A549 (cell line): ENCODE results near the gene INCA1. TPM values are rescaled to one million over a fixed set of nuclear protein-coding genes. Genes with fewer than 3 reads are reported as not detected.

Experiments
- ATAC-seq, 2 experiments: fragments of 200-7000 bp in 1 of 2; fragments of >200 bp in 1 of 2; cut with Nextera tagmentation in 1 of 2; cut with Tn5 transposase in 1 of 2; 3 replicates each; pipeline versions ENCODE4 v1.8.0 to v1.9.1; 2018 to 2020; ENCODE audit warnings: mild to moderate bottlenecking in 1 of 2, moderate library complexity in 1 of 2
- CTCF ChIA-PET: fragments of 300-600 bp; sonication (Branson Sonifier 250); formaldehyde crosslinking; extraction: SDS; loops from one replicate; lab custom pipeline; 2021; ENCODE audit warnings: antibody characterized with exemption, inconsistent platforms; lab: Yijun Ruan, JAX
- POLR2A ChIA-PET: fragments of 350-600 bp; formaldehyde crosslinking; extraction: SDS; loops from one replicate; lab custom pipeline; 2021; ENCODE audit warnings: antibody characterized with exemption, inconsistent platforms; lab: Yijun Ruan, JAX
- DNase-seq, 2 experiments: peaks; one replicate each; pipeline versions ENCODE4 v3.0.0 to v3.0.0-alpha.2; 2011 to 2016; ENCODE audit warnings: low read depth in 1 of 2, low spot score in 1 of 2
- FAIRE-seq: peaks from 2 replicates; lab custom pipeline; 2011; peaks lifted over from hg19 to GRCh38; lab: Jason Lieb, UNC
- H3K27ac ChIP-seq, 2 experiments: fragments of >200 bp; sonication (Bioruptor Twin); formaldehyde crosslinking; 3 replicates each; pipeline ENCODE4 v1.5.1; 2016 to 2017
- H3K4me1 ChIP-seq: fragments of >200 bp; sonication (Bioruptor Twin); formaldehyde crosslinking; 3 replicates; pipeline ENCODE4 v1.6.1; 2016
- H3K4me2 ChIP-seq: fragments of >200 bp; sonication (Bioruptor Twin); formaldehyde crosslinking; 3 replicates; pipeline ENCODE4 v1.6.1; 2016
- H3K4me3 ChIP-seq: fragments of >200 bp; sonication (Bioruptor Twin); formaldehyde crosslinking; 3 replicates; pipeline ENCODE4 v1.5.1; 2016
- H3K9me3 ChIP-seq: fragments of >200 bp; sonication (Bioruptor Twin); formaldehyde crosslinking; 3 replicates; pipeline ENCODE4 v1.6.1; 2016
- CBX8 ChIP-seq: fragments of 200-600 bp; sonication (generic); IDR thresholded peaks from 2 replicates; pipeline ENCODE4 v1.6.1; 2016
- EHMT2 ChIP-seq: fragments of 200-600 bp; sonication (generic); IDR thresholded peaks from 2 replicates; pipeline ENCODE4 v1.6.1; 2016; ENCODE audit warnings: antibody characterized with exemption, low read depth, mild to moderate bottlenecking, moderate library complexity
- ESRRA ChIP-seq: fragments of 150-350 bp; IDR thresholded peaks from 2 replicates; pipeline ENCODE4 v1.6.1; 2014; ENCODE audit warnings: mild to moderate bottlenecking, low read length, borderline replicate concordance
- HES2 ChIP-seq: fragments of >200 bp; sonication (Bioruptor Twin); formaldehyde crosslinking; IDR thresholded peaks from 2 replicates; pipeline ENCODE4 v1.6.1; 2016
- HEYL ChIP-seq: fragments of 250-450 bp; sonication (Bioruptor Pico); IDR thresholded peaks from 2 replicates; pipeline ENCODE4 v1.8.0; 2021; ENCODE audit warnings: mild to moderate bottlenecking, moderate library complexity
- HOXB5 ChIP-seq: fragments of 250-450 bp; sonication (Bioruptor Pico); IDR thresholded peaks from 2 replicates; pipeline ENCODE4 v1.5.0; 2020; ENCODE audit warnings: mild to moderate bottlenecking, moderate library complexity
- JUN ChIP-seq, 2 experiments: fragments of >200 bp; sonication (Bioruptor Twin); formaldehyde crosslinking; IDR thresholded peaks; 2 replicates in 1 of 2; 3 replicates in 1 of 2; pipeline ENCODE4 v1.6.1; 2016 to 2017
- JUNB ChIP-seq: fragments of >200 bp; sonication (Bioruptor Twin); formaldehyde crosslinking; IDR thresholded peaks from 2 replicates; pipeline ENCODE4 v1.6.1; 2016
- MYC ChIP-seq: IDR thresholded peaks from 2 replicates; pipeline ENCODE4 v1.6.1; 2012; ENCODE audit warnings: mild to moderate bottlenecking, inconsistent platforms, low read length, improper control_type of control experiment, borderline replicate concordance
- NFE2L2 ChIP-seq: fragments of 150-350 bp; conservative IDR thresholded peaks from 2 replicates; pipeline ENCODE4 v1.6.1; 2014; ENCODE audit warnings: low read length
- NR3C1 ChIP-seq: fragments of >200 bp; sonication (Bioruptor Twin); formaldehyde crosslinking; IDR thresholded peaks from 3 replicates; pipeline ENCODE4 v1.6.1; 2017
- POLR2AphosphoS2 ChIP-seq: conservative IDR thresholded peaks from 2 replicates; pipeline ENCODE4 v1.6.1; 2012; ENCODE audit warnings: low read length, improper control_type of control experiment, inconsistent platforms
- RAD21 ChIP-seq, 2 experiments: fragments of >200 bp in 1 of 2; sonication (Bioruptor Twin) in 1 of 2; formaldehyde crosslinking in 1 of 2; IDR thresholded peaks in 1 of 2; conservative IDR thresholded peaks in 1 of 2; 2 replicates in 1 of 2; 3 replicates in 1 of 2; pipeline ENCODE4 v1.6.1; 2012 to 2018; ENCODE audit warnings: inconsistent platforms in 1 of 2
- REST ChIP-seq: fragments of 200-600 bp; sonication (generic); IDR thresholded peaks from 2 replicates; pipeline ENCODE4 v1.6.1; 2016; ENCODE audit warnings: antibody characterized with exemption, mild to moderate bottlenecking, moderate library complexity
- USF2 ChIP-seq: fragments of 450-650 bp; IDR thresholded peaks from 2 replicates; pipeline ENCODE4 v1.6.1; 2014; ENCODE audit warnings: antibody characterized with exemption
- ZFP36 ChIP-seq: fragments of 450-650 bp; IDR thresholded peaks from 2 replicates; pipeline ENCODE4 v1.6.1; 2014; ENCODE audit warnings: borderline replicate concordance; ENCODE audit not compliant: partially characterized antibody
- ZNF302 ChIP-seq: fragments of 250-450 bp; sonication (Bioruptor Pico); IDR thresholded peaks from 2 replicates; pipeline ENCODE4 v1.9.0; 2021; ENCODE audit warnings: inconsistent platforms, mild to moderate bottlenecking, moderate library complexity
- ZSCAN20 ChIP-seq: fragments of 250-450 bp; sonication (Bioruptor Pico); IDR thresholded peaks from 2 replicates; pipeline ENCODE4 v1.8.0; 2022; ENCODE audit warnings: mild to moderate bottlenecking, moderate library complexity
- WGBS: methylation state at CpG from one replicate; pipeline ENCODE4 v1.1.6; 2017; ENCODE audit errors: missing lambda C conversion rate; 5-methylcytosine and 5-hydroxymethylcytosine counted together
- polyA plus RNA-seq, 4 experiments: library from polyadenylated mRNA; depleted of rRNA in 3 of 4; stranded (reverse); fragments of >200 nt; fragmentation: RNase III in 1 of 4; extraction: RNeasy Plus Mini Kit Qiagen cat#74134 plus additional on column Dnase treatment in 1 of 4; gene quantifications; 2 replicates in 3 of 4; 3 replicates in 1 of 4; pipeline ENCODE4 v1.2.3, GENCODE V29; 2011 to 2017

The INCA1 gene
- polyA plus RNA-seq, 2 of the 4 experiments (the other 2 are of a cell fraction), result 0.66 to 1.1 TPM

- Histone ChIP-seq H3K4me1 (peaks cover 15% of the 10 kb centered on the region), H3K4me3 (no peak overlapping the region), H3K9me3 (no peaks in the 10 kb centered on the region), H3K4me2 (no peak overlapping the region), H3K27ac (no peak overlapping the region)
- ChIA-PET POLR2A (interaction anchor here (1.9 kb wide), 1 partner anchor 32 kb away, joined by 10 read pairs; the partner anchor contains the start of genes RNF167 and SLC25A11), CTCF (interaction anchor here (0.9 to 11.2 kb wide), 5 partner anchors 8 to 91 kb away, joined by 3 to 148 read pairs (median 34); partner anchors contain the start of gene CAMTA2)
- ATAC-seq, result no peak
- FAIRE-seq, result no peak
- WGBS, result 80% methylated on average over 6 of the region's 6 CpGs
- no peak for TF ChIP-seq HOXB5 (CRISPR knock-in tag)
- TF ChIP-seq JUN (IDR thresholded peaks at IDR 0.05), result 0 out of 5 replicates have a peak, but pooled peaks of 1 of the 2 experiments have one; percentile 10
- no peak for DNase-seq
Observed at GRCh38 chr17:4971826-4972225, 25.5 kb downstream of the INCA1 start.

GRCh38 chr17:4970273-4970672 is 27.0 kb downstream of the INCA1 start:
- POLR2A ChIA-PET, result interaction anchor here (0.8 to 2.0 kb wide), 3 partner anchors 17 to 30 kb away, joined by 3 to 10 read pairs (median 8); partner anchors contain the start of genes CAMTA2, RNF167 and SLC25A11
- Histone ChIP-seq H3K4me2 (no peak overlapping the region), H3K9me3 (no peaks in the 10 kb centered on the region), H3K27ac (peak overlapping the region in 1 of 2 experiments; percentile 95; a peak in 1 of 6 replicates), H3K4me3 (no peak overlapping the region), H3K4me1 (peaks cover 21% of the 10 kb centered on the region)
- DNase-seq (no peak), FAIRE-seq (no peak), ATAC-seq (no peak)
- CTCF ChIA-PET, result interaction anchor here (0.9 to 11.2 kb wide), 9 partner anchors 9 to 404 kb away, joined by 3 to 148 read pairs (median 6); partner anchors contain the start of genes CAMTA2, CHRNE, RNF167 and SLC25A11
- no peak for TF ChIP-seq ZFP36
- TF ChIP-seq MYC, result no peak
- TF ChIP-seq NFE2L2, result no peak
- no peak for TF ChIP-seq CBX8
- no peak for TF ChIP-seq REST
- TF ChIP-seq ZSCAN20 (CRISPR knock-in tag), result no peak
- TF ChIP-seq HES2, result no peak
- TF ChIP-seq RAD21 (conservative IDR thresholded peaks at IDR 0.05 in 1 of 2, IDR thresholded peaks at IDR 0.05 in 1 of 2), result no peak
- TF ChIP-seq EHMT2, result no peak
- TF ChIP-seq ZNF302 (CRISPR knock-in tag), result no peak
- no peak for TF ChIP-seq HEYL (CRISPR knock-in tag)
- TF ChIP-seq ESRRA, result no peak
- no peak for TF ChIP-seq POLR2AphosphoS2
- TF ChIP-seq USF2, result no peak
- no peak for TF ChIP-seq NR3C1
- no peak for TF ChIP-seq JUNB
- 98% methylated on average over 8 of the region's 8 CpGs for WGBS
